Measurements from ENCODE around the gene EFNA4.
A peak's percentile ranks its signal among the peaks of the same experiment; 100 is the strongest.

Gene EFNA4

GRCh38 chr1:155033524-155033923 is 30.0 kb upstream of the EFNA4 start, which contains the start of the genes DCST1 and DCST2:
DCST1 (plus strand) TSS chr1:155033824; CDS start chr1:155034037, 213 bp downstream.
DCST2 (minus strand) TSS chr1:155033781; CDS start chr1:155033701, 80 bp downstream.
- no peak for DNase-seq (ENCODE audit: low read depth)

- no peak for DNase-seq (ENCODE audit: low read depth)
These were observed 29.0 kb upstream of the EFNA4 start for GRCh38 chr1:155034318-155035208.

- DNase-seq (ENCODE audit: low read depth), result no peak
These were observed 27.6 kb upstream of the EFNA4 start for GRCh38 chr1:155035936-155036335.

GRCh38 chr1:155037043-155037442 is 26.5 kb upstream of the EFNA4 start:
- no peak for DNase-seq (ENCODE audit: low read depth)

GRCh38 chr1:155037851-155038441 is 25.6 kb upstream of the EFNA4 start:
- no peak for DNase-seq (ENCODE audit: low read depth)

GRCh38 chr1:155038602-155039307 is 24.8 kb upstream of the EFNA4 start:
- peak; percentile 48 for DNase-seq (ENCODE audit: low read depth)

- DNase-seq (ENCODE audit: low read depth), result no peak
These were observed 24.3 kb upstream of the EFNA4 start for GRCh38 chr1:155039308-155039669.

GRCh38 chr1:155040358-155041093 is 23.0 kb upstream of the EFNA4 start:
- no peak for DNase-seq (ENCODE audit: low read depth)

GRCh38 chr1:155042789-155043188 is 20.8 kb upstream of the EFNA4 start:
- DNase-seq (ENCODE audit: low read depth), result no peak

- no peak for DNase-seq (ENCODE audit: low read depth)
These were observed 20.2 kb upstream of the EFNA4 start for GRCh38 chr1:155043301-155043702.

- no peak for DNase-seq (ENCODE audit: low read depth)
These were observed 19.7 kb upstream of the EFNA4 start for GRCh38 chr1:155043793-155044192.

GRCh38 chr1:155044365-155044764 is 19.2 kb upstream of the EFNA4 start:
- no peak for DNase-seq (ENCODE audit: low read depth)

- peak; percentile 84 for DNase-seq (ENCODE audit: low read depth)
These were observed 18.5 kb upstream of the EFNA4 start for GRCh38 chr1:155044812-155045657.

GRCh38 chr1:155048449-155049334 is 14.8 kb upstream of the EFNA4 start:
- DNase-seq (ENCODE audit: low read depth), result no peak

- peak; percentile 77 for DNase-seq (ENCODE audit: low read depth)
These were observed 13.6 kb upstream of the EFNA4 start for GRCh38 chr1:155049651-155050559.

GRCh38 chr1:155050560-155051341 is 12.8 kb upstream of the EFNA4 start, which contains the start of gene ADAM15:
ADAM15 (plus strand) TSS chr1:155051316; CDS start chr1:155051387, 71 bp downstream.
- DNase-seq (ENCODE audit: low read depth), result peak; percentile 73

- peak; percentile 15 for DNase-seq (ENCODE audit: low read depth)
These were observed 12.2 kb upstream of the EFNA4 start for GRCh38 chr1:155051342-155051776.
